Gastrocnemius medialis (tissue), 4 donors: Measurements from ENCODE around the gene HSD11B2.

Experiments used
- CTCF ChIP-seq, 5 experiments: fragments of 450-650 bp in 3 of 5; fragments of 200-600 bp in 2 of 5; sonication (generic) in 2 of 5; IDR thresholded peaks in 4 of 5; conservative IDR thresholded peaks in 1 of 5; 1 replicate in 4 of 5; 2 replicates in 1 of 5; pipeline ENCODE4 v1.5.1; 2016 to 2019; ENCODE audit warnings: antibody characterized with exemption in 5 of 5, mild to moderate bottlenecking in 3 of 5, moderate library complexity in 3 of 5
- POLR2A ChIP-seq, 2 donors: fragments of 450-650 bp; IDR thresholded peaks; one replicate each; pipeline ENCODE4 v1.6.1; 2017; ENCODE audit warnings: antibody characterized with exemption in 2 of 2, mild to moderate bottlenecking in 2 of 2, moderate library complexity in 2 of 2

GRCh38 chr16:67441907-67442306 lies 11.0 kb downstream of the HSD11B2 start:
- TF ChIP-seq CTCF (IDR thresholded peaks at IDR 0.05 in 4 of 5, conservative IDR thresholded peaks at IDR 0.05 in 1 of 5) (no peak), POLR2A (IDR thresholded peaks at IDR 0.05) (no peak)
